Measurements from ENCODE around the gene TMEM181. TPM values are rescaled to one million over a fixed set of nuclear protein-coding genes. Genes with fewer than 3 reads are reported as not detected.
"Not testable (repeated sequence)": the region's sequence is repeated elsewhere in the genome, so short reads cannot be mapped to it uniquely, and the experiment has no call there.

TMEM181 gene
- total and polyA plus RNA-seq, 2 experiments from 2014 or later = 17.9 to 21.0 TPM

GRCh38 chr6:158517038-158517437 lies 42.9 kb upstream of the TMEM181 start:
- Histone ChIP-seq H3K9me3 (ENCODE audit: low read depth) (no peaks in the 10 kb centered on the region), H3K27ac (no peak overlapping the region), H3K4me3 (no peak overlapping the region), H3K4me1 (ENCODE audit: low read depth) (peaks cover 5% of the 10 kb centered on the region), H3K36me3 (no peaks in the 10 kb centered on the region), H3K27me3 (no peaks in the 10 kb centered on the region)
- DNase-seq (ENCODE audit: low read depth in 1 of 2, low spot score in 1 of 2) = no peak
- TF ChIP-seq CTCF (IDR thresholded peaks at IDR 0.05; ENCODE audit: low read depth, low read length) = no peak

DNA sequence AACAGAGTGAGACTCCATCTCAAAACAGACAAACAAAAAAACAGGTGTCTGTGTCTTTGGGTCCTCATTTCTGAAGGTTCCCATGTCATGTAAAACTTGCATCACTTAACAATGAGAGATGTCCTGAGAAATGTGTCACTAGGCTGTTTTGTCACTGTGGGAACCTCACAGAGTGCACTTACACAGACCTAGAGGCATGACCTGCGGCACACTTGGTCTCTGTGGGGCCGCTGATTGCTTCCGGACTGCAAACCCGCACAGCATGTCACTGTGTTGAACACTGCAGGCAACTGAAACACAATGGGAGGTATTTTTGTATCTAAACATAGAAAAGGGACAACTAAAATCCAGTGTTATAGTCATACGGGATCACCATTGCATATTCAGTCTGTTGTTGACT lies 42.3 kb upstream of the TMEM181 start:
- H3K4me1 ChIP-seq (ENCODE audit: low read depth) = peaks cover 5% of the 10 kb centered on the region
- no peaks in the 10 kb centered on the region for H3K9me3 ChIP-seq (ENCODE audit: low read depth)
- H3K4me3 ChIP-seq = no peak overlapping the region
- no peaks in the 10 kb centered on the region for H3K36me3 ChIP-seq
- no peak for DNase-seq (ENCODE audit: low read depth in 1 of 2, low spot score in 1 of 2)
- no peak overlapping the region for H3K27ac ChIP-seq
- H3K27me3 ChIP-seq = no peaks in the 10 kb centered on the region
- no peak for TF ChIP-seq CTCF (IDR thresholded peaks at IDR 0.05; ENCODE audit: low read depth, low read length)

DNA sequence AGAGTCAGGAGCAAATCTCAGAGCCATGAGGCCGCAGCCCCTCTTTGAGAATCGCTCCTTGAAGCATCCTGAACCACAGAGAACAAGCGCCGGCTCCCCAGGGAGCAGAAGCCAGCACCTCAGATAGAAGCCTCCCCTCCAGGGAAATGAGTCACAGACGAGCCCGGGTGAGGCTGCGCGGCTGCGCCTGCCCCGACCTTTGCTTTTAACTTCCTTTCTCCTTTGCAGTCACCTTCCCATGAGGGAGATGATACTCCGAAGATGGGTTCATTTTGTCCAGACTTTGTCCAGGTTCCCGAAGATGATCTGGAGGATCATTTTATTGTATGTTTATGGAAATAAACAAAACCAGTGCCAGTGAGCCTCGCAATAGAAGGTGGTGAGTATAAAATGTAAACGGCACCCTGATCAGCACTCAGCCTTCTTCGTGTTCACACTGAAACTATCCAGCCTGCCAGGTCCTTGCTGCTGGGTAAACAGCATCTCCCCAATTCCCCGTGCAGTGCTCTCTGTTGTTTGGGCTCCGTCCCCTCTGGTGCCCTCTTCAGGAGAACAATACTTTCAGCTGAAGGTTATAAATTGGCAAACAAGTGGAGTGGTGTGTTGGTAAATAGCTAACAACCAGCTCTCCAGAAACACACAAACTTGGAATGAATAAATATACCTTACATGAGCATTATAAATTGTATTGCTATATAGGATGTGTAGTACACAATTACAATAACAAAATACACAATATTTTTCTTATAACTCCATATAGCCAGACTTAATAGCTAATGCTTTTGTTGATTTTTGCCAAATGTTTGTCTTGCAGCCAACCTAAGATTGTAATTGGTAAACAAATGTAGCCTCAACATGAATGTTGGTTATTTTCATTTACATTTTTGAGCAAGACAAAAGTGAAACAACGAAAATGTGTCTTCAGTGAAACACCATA lies 41.4 kb upstream of the TMEM181 start:
- H3K4me3 ChIP-seq = peak overlapping the region; percentile 4
- no peaks in the 10 kb centered on the region for H3K27me3 ChIP-seq
- peak; percentile 72 for TF ChIP-seq CTCF (IDR thresholded peaks at IDR 0.05; ENCODE audit: low read depth, low read length)
- peaks cover 5% of the 10 kb centered on the region for H3K4me1 ChIP-seq (ENCODE audit: low read depth)
- no peaks in the 10 kb centered on the region for H3K9me3 ChIP-seq (ENCODE audit: low read depth)
- no peaks in the 10 kb centered on the region for H3K36me3 ChIP-seq
- H3K27ac ChIP-seq = no peak overlapping the region
- DNase-seq (ENCODE audit: low read depth in 1 of 2, low spot score in 1 of 2) = peak; percentile 56 to 89

DNA sequence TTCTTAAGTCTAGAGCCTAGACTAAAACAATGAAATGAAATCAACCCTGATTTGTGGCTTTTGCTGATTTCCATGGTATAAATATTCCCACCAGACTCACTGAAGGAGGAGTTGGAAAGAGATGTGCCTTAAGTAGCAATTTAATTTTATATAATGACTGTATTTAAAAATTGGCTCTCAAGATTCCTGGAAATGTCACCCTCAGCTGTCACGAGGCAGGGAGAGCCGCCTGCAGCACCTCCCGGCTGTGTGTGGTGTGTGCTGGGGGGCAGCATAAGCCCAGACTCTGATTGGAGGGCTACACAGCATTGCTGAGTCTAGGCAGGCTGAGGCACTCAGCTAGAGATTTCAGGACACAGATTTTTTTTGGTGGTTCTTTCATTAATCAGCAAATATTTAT lies 40.6 kb upstream of the TMEM181 start:
- Histone ChIP-seq H3K36me3 (no peaks in the 10 kb centered on the region), H3K27me3 (no peaks in the 10 kb centered on the region), H3K9me3 (ENCODE audit: low read depth) (no peaks in the 10 kb centered on the region), H3K4me1 (ENCODE audit: low read depth) (peaks cover 5% of the 10 kb centered on the region), H3K27ac (no peak overlapping the region), H3K4me3 (no peak overlapping the region)
- TF ChIP-seq CTCF (IDR thresholded peaks at IDR 0.05; ENCODE audit: low read depth, low read length) = no peak
- DNase-seq (ENCODE audit: low read depth in 1 of 2, low spot score in 1 of 2) = no peak

DNA sequence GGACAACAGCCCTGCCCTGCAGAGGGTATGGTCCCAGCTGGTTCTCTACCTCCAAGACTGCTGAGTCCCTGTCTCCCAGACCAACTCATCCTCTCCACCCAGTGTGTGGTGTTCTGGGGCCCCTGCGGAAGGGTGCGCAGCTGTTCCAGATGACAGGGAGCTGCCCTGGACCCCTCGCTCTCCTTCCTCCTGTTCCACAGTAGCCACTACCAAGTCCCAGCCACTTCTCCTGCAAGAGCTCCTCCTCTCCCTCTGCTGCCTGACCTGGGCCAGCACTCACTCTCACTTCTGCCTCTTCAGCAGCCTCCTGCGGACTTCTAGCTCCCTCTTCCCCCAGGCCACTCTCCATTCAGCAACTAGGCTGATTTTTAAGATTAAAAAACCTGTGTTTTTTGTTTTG lies 40.1 kb upstream of the TMEM181 start:
- DNase-seq (ENCODE audit: low read depth in 1 of 2, low spot score in 1 of 2) = no peak
- Histone ChIP-seq H3K9me3 (ENCODE audit: low read depth) (no peaks in the 10 kb centered on the region), H3K36me3 (no peaks in the 10 kb centered on the region), H3K27me3 (no peaks in the 10 kb centered on the region), H3K27ac (no peak overlapping the region), H3K4me1 (ENCODE audit: low read depth) (peaks cover 5% of the 10 kb centered on the region), H3K4me3 (no peak overlapping the region)
- no peak for TF ChIP-seq CTCF (IDR thresholded peaks at IDR 0.05; ENCODE audit: low read depth, low read length)

DNA sequence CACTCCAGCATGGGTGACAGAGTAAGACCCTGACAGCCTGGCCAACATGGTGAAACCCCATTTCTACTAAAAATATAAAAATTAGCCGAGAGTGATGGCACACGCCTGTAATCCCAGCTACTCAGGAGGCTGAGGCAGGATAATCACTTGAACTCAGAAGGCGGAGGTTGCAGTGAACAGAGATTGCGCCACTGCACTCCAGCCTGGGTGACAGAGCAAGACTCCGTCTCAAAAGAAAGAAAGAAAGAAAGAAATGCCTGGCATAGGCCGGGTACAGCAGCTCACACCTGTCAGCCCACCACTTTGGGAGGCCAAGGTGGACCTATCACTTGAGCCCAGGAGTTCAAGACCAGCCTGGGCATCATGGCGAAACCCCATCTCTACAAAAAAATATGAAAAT lies 38.9 kb upstream of the TMEM181 start:
- not testable (repeated sequence) for DNase-seq (ENCODE audit: low read depth in 1 of 2, low spot score in 1 of 2); H3K36me3 ChIP-seq; H3K9me3 ChIP-seq (ENCODE audit: low read depth); H3K4me1 ChIP-seq (ENCODE audit: low read depth); H3K27ac ChIP-seq; H3K4me3 ChIP-seq; H3K27me3 ChIP-seq
